ENCODE data around the gene ERV3-1. TPM values are rescaled to one million over a fixed set of nuclear protein-coding genes. Genes with fewer than 3 reads are reported as not detected.
"Not testable (repeated sequence)": the region's sequence is repeated elsewhere in the genome, so short reads cannot be mapped to it uniquely, and the experiment has no call there.

Gene ERV3-1
- total RNA-seq (ENCODE audit: low replicate concordance): 8.0 and 9.0 TPM in 2 replicates

DNA sequence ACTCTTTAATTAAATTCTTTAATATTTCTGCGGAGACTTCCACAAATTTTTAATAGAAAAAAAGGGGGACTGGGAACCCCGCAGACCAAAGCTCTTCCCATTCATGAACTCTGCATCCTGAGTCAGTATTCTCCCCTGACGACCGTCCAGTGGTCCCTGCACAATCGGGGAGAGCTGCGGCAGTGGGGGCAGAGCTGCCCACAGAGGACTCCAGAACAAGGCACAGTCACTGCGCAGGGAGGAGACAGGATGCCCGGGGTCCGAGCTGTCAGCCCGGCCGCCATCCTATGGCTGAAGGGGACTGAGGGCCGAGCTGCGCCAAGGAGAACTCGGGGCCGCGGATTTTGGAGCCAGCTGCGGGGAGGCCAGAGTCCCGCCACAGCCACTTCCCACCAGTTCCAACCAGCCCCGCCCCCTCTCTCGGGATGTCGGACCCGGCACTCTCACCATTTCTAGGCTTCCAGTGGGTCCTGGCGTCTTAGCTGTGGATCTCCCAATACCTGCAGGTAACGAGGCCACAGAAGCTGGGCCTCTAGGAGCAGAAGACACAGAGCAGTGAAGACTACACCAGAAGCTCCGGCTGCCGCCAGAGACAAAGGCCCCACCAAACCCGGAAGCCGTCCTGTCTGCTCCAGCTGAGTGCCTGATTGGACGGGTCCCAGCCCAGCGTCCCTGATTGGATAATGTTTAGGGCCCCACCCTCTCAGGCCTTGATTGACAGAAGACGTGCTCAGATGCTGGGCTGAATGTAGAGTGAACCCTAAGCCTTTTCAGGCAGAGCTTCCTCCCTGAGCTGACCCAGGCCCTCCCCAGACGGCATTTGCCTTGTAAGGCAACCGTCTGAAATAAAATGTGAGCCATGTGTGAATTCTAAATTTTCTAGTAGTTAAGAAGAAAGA, at the start of gene ERV3-1:
TSS of gene ERV3-1 (minus strand) at position 594 of the 899 bp plus-strand sequence. CDS start 13,661 bp downstream, outside the sequence.
- TF ChIP-seq, protein P1, sequence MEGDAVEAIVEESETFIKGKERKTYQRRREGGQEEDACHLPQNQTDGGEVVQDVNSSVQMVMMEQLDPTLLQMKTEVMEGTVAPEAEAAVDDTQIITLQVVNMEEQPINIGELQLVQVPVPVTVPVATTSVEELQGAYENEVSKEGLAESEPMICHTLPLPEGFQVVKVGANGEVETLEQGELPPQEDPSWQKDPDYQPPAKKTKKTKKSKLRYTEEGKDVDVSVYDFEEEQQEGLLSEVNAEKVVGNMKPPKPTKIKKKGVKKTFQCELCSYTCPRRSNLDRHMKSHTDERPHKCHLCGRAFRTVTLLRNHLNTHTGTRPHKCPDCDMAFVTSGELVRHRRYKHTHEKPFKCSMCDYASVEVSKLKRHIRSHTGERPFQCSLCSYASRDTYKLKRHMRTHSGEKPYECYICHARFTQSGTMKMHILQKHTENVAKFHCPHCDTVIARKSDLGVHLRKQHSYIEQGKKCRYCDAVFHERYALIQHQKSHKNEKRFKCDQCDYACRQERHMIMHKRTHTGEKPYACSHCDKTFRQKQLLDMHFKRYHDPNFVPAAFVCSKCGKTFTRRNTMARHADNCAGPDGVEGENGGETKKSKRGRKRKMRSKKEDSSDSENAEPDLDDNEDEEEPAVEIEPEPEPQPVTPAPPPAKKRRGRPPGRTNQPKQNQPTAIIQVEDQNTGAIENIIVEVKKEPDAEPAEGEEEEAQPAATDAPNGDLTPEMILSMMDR (IDR thresholded peaks at IDR 0.05; ENCODE audit: insufficient read depth, low read length): no peak
- H3K4me3 ChIP-seq (ENCODE audit: low read depth, low read length): peak within 1 kb of the TSS; percentile 93

DNA sequence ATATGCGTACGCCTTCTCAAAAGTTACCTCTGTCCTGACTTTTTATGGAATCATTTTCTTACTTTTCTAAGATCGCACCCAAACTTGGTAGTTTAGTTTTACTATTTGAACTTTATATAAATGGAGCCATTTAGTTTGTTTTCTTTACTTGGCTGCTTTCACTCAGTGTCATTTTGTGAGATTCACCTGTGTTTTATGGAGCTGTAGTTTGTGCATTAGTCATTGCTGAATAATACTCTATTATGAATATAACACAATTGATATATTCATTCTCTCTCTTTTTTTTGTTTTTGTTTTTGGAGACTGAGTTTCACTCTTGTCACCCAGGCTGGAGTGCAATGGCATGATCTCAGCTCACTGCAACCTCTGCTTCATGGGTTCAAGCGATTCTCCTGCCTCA, 49.3 kb upstream of the ERV3-1 start:
- not testable (repeated sequence) for H3K4me3 ChIP-seq (ENCODE audit: low read depth, low read length); DNase-seq (ENCODE audit: low read depth)

More for the DNA sequence above, at the start of gene ERV3-1:
- DNase-seq (ENCODE audit: low read depth): peak; percentile 93

GRCh38 chr7:65054466-65054994, 48.0 kb upstream of the ERV3-1 start:
- DNase-seq (ENCODE audit: low read depth); H3K4me3 ChIP-seq (ENCODE audit: low read depth, low read length): not testable (repeated sequence)

DNA sequence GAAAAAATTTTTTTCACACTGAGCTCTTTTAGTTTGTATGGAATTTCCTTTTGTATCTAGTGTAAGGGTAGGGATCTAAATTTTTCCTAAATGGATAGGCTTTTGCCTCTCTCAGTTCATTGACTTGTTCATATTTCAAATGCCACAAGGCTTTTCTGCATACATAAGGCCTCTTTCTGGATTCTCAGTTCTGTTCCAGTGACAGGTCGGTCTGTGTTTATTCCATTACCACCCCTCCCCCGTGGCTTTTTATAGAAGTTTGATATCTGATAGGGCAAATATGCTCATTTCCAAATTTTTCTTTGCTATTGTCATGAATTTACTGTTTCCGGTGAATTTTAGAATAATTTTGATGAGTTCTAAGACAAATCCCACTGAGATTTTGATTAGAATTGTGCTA, 45.2 kb upstream of the ERV3-1 start:
- not testable (repeated sequence) for DNase-seq (ENCODE audit: low read depth); H3K4me3 ChIP-seq (ENCODE audit: low read depth, low read length)

GRCh38 chr7:65051139-65051538, 44.7 kb upstream of the ERV3-1 start:
- not testable (repeated sequence) for DNase-seq (ENCODE audit: low read depth)

GRCh38 chr7:65046329-65046728, 39.8 kb upstream of the ERV3-1 start:
- DNase-seq (ENCODE audit: low read depth); H3K4me3 ChIP-seq (ENCODE audit: low read depth, low read length): not testable (repeated sequence)

More at GRCh38 chr7:65051139-65051538, 44.7 kb upstream of the ERV3-1 start:
- H3K4me3 ChIP-seq (ENCODE audit: low read depth, low read length): not testable (repeated sequence)

DNA sequence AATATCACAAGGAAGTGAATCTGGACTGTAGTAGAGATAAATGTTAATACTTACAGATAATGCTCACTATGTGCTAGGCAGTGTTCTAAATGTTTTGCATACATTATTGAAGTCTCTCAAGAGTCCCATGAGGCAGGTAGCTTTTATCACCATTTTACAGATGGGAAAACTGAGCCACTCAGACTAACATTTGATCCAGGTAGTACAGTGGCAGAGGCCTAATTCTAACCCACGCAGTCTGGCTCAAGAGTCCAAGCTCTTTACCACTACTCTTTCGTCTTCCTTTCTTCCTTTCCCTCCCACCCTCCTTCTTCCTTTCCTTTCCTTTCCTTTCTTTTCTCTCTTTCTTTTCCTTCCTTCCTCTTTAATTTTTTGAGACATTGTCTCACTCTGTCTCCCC, 39.1 kb upstream of the ERV3-1 start:
- DNase-seq (ENCODE audit: low read depth); H3K4me3 ChIP-seq (ENCODE audit: low read depth, low read length): not testable (repeated sequence)

GRCh38 chr7:65038767-65039166, 32.3 kb upstream of the ERV3-1 start:
- DNase-seq (ENCODE audit: low read depth): peak; percentile 9
- peak overlapping the region; percentile 78 for H3K4me3 ChIP-seq (ENCODE audit: low read depth, low read length)

DNA sequence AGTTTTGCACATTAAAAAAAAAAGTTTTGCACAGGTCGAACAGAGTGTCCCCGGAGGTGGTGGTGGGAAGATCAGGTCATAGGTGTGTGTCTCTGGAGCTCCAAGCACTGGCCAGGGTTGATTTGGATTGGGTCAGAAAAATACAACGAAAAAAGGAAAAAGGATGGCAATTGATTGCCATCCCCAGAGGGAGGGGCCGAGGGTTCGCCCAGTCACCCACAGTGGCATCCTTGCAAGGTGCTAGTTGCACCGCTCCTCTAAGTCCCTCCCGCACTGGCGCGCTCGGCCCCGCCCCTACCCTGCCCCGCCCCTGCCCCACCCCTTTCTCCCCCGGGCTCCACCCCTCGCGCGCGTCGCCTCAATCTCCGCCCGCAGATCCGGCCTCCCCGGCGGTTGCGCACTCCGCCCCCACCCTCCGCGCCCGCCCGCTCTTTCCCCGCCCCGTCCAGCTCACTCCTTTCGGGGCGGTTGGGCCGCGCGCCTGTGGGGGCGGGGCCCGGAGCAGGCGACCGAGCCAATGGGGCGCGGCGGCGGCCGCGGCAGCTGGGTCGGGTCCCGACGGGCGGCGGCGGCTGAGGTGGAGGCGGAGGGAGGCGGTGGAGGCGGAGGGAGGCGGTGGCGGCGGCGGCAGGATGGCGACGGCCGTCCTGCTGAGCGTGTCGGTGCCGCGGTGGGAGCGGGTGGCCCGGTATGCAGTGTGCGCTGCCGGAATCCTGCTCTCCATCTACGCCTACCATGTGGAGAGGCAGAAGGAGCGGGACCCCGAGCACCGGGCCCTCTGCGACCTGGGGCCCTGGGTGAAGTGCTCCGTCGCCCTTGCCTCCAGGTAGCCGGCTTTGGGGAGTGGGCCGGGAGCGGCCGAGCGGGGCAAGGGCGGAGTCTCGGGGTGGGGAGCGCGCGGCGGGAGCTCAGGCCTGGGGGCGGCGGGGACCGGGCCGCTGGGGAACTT, 31.5 kb upstream of the ERV3-1 start:
- TF ChIP-seq, protein P1 (IDR thresholded peaks at IDR 0.05; ENCODE audit: insufficient read depth, low read length): no peak
- DNase-seq (ENCODE audit: low read depth): peak; percentile 84
- H3K4me3 ChIP-seq (ENCODE audit: low read depth, low read length): peak overlapping the region; percentile 78

DNA sequence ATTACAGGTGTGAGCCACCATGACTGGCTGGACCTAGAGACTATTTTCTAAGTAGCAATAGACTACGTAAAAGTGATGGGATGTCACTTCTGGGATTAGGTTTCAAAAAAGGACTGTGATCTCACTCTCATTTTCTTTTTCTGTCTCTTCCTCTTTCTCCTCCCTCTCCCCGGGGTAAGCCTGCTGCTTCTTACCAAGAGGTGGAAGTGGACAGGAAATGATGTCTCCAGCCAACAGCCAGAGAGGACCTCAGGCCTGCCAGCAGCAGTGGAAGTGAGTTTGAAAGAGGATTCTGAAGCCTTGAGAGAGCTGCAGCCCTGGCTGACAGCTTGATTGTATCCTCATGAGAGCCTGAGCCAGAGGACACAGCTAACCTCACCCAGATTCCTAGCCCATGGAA, 30.0 kb upstream of the ERV3-1 start:
- peak; percentile 3 for DNase-seq (ENCODE audit: low read depth)
- not testable (repeated sequence) for H3K4me3 ChIP-seq (ENCODE audit: low read depth, low read length)

GRCh38 chr7:65035469-65035868, 29.0 kb upstream of the ERV3-1 start:
- H3K4me3 ChIP-seq (ENCODE audit: low read depth, low read length); DNase-seq (ENCODE audit: low read depth): not testable (repeated sequence)

DNA sequence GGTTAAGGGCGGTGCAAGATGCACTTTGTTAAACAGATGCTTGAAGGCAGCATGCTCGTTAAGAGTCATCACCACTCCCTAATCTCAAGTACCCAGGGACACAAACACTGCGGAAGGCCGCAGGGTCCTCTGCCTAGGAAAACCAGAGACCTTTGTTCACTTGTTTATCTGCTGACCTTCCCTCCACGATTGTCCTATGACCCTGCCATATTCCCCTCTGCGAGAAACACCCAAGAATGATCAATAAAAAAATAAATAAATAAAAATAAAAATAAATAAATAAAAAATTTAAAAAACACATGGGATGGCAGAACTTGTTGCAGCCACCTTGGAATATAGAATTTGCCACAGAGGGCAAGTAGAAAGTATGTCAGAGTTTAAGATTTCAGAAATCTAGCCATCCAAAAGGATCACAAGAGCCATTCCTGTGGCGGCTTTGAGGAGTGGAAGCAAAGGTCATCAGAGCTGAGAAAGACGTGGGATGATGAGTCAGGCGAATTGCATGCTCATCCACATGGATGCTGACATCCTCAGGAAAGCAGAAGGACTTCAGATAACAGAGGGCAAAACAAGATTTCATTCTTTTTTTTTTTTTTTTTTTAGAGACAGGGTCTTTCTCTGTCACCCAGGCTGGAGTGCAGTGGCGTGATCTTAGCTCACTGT, 27.8 kb upstream of the ERV3-1 start:
- not testable (repeated sequence) for H3K4me3 ChIP-seq (ENCODE audit: low read depth, low read length); DNase-seq (ENCODE audit: low read depth)

DNA sequence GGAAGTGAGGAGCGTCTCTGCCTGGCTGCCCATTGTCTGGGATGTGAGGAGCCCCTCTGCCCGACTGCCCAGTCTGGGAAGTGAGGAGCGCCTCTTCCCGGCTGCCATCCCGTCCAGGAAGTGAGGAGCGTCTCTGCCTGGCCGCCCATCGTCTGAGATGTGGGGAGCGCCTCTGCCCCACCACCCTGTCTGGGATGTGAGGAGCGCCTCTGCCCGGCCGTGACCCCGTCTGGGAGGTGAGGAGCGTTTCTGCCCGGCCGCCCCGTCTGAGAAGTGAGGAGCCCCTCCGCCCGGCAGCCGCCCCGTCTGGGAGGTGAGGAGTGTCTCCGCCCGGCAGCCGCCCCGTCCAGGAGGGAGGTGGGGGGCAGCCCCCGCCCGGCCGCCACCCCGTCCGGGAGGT, 26.9 kb upstream of the ERV3-1 start:
- H3K4me3 ChIP-seq (ENCODE audit: low read depth, low read length); DNase-seq (ENCODE audit: low read depth): not testable (repeated sequence)

DNA sequence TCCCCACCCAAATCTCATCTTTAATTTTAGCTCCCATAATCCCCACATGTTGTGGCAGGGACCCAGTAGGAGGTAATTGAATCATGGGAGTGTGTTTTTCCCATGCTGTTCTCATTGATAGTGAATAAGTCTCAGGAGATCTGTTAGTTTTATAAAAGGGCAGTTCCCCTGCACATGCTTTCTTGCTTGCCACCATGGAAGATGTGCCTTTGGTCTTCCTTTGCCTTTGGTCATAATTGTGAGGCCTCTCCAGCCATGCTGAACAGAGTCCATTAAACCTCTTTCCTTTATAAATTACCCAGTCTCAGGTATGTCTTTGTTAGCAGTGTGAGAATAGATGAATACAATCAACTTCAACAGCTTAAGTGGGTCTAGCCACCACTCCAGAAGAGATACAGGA, 18.5 kb upstream of the ERV3-1 start:
- not testable (repeated sequence) for DNase-seq (ENCODE audit: low read depth)

GRCh38 chr7:65020978-65021377, 14.5 kb upstream of the ERV3-1 start:
- H3K4me3 ChIP-seq (ENCODE audit: low read depth, low read length); DNase-seq (ENCODE audit: low read depth): not testable (repeated sequence)

More for the DNA sequence above, 18.5 kb upstream of the ERV3-1 start:
- not testable (repeated sequence) for H3K4me3 ChIP-seq (ENCODE audit: low read depth, low read length)

Measured in fibroblast of the aortic adventitia (primary cell).